Measurements from ENCODE around the gene TNK2. TPM values are rescaled to one million over a fixed set of nuclear protein-coding genes. Genes with fewer than 3 reads are reported as not detected.
A peak's percentile ranks its signal among the peaks of the same experiment; 100 is the strongest.

The TNK2 gene
- total and polyA plus RNA-seq, 2 donors (not counting 3 experiments of a cell fraction or from before 2014, with no cell fraction given), result 18.6 to 71.6 TPM

GRCh38 chr3:195897081-195897852 is 11.1 kb downstream of the TNK2 start:
- intact Hi-C loops (cut with micrococcal nuclease) (loop anchor here (1.0 to 10.0 kb wide), 2 partner anchors 12 to 628 kb away; no protein-coding TSS in a partner anchor), dilution Hi-C loops (cut with MboI; ENCODE audit: extremely low pct_ligation_motif_present, low sequenced_read_pairs) (no loop called here)
- Histone ChIP-seq H3K4me2 (ENCODE audit: insufficient read depth, low read length) (peak overlapping the region; percentile 17), H3K27me3 (ENCODE audit: control insufficient read depth in 2 of 2, insufficient read depth in 2 of 2, low read length in 2 of 2) (no peaks in the 10 kb centered on the region), H3K9me3 (replicated peaks; ENCODE audit: control insufficient read depth, insufficient read depth, low read length) (no peaks in the 10 kb centered on the region), H3K9me1 (replicated peaks; ENCODE audit: control insufficient read depth, extremely low read depth, insufficient read depth, low read length) (no peaks in the 10 kb centered on the region), H4K20me1 (replicated peaks; ENCODE audit: control insufficient read depth, extremely low read depth, insufficient read depth, low read length) (no peaks in the 10 kb centered on the region), H2AFZ (ENCODE audit: low read depth, low read length) (peak overlapping the region; percentile 3), H3K36me3 (ENCODE audit: control insufficient read depth in 2 of 2, extremely low read depth in 1 of 2, insufficient read depth in 2 of 2, low read length in 2 of 2) (no peaks in the 10 kb centered on the region), H3K4me1 (ENCODE audit: control insufficient read depth, extremely low read depth, insufficient read depth, low read length) (peaks cover 47% of the 10 kb centered on the region), H3K4me3 (replicated peaks in 1 of 3; ENCODE audit: insufficient read depth in 1 of 3, low read depth in 1 of 3, low read length in 3 of 3) (no peak overlapping the region), H3K27ac (ENCODE audit: insufficient read depth, low read depth, low read length) (peak overlapping the region; percentile 11), H3K79me2 (ENCODE audit: control insufficient read depth, insufficient read depth, low read length) (peaks cover 4% of the 10 kb centered on the region), H3K9ac (replicated peaks; ENCODE audit: extremely low read depth, insufficient read depth, low read length) (no peak overlapping the region)
- TF ChIP-seq FOS (IDR thresholded peaks at IDR 0.05; ENCODE audit: borderline replicate concordance, insufficient read depth, low read length) (no peak), POLR2A (IDR thresholded peaks at IDR 0.05; ENCODE audit: low read depth, low read length) (no peak), JUN (IDR thresholded peaks at IDR 0.05; ENCODE audit: borderline replicate concordance, insufficient read depth, insufficient read length, low read depth) (no peak), POLR2AphosphoS5 (IDR thresholded peaks at IDR 0.05; ENCODE audit: insufficient read depth, low read depth, low read length) (no peak)
- ChIA-PET POLR2A (no interaction called here), CTCF (interaction anchor here (0.7 to 10.5 kb wide), 5 partner anchors 10 to 43 kb away, joined by 4 to 454 read pairs (median 147); partner anchors contain the start of gene TNK2)
- FAIRE-seq (no peak), DNase-seq (ENCODE audit: low read depth, low spot score) (peak; percentile 55)
- BruUV-seq (replicated peaks), result no TSS peak

GRCh38 chr3:195896361-195897080 is 11.8 kb downstream of the TNK2 start:
- Histone ChIP-seq H4K20me1 (replicated peaks; ENCODE audit: control insufficient read depth, extremely low read depth, insufficient read depth, low read length) (no peaks in the 10 kb centered on the region), H3K36me3 (ENCODE audit: control insufficient read depth in 2 of 2, extremely low read depth in 1 of 2, insufficient read depth in 2 of 2, low read length in 2 of 2) (no peaks in the 10 kb centered on the region), H3K4me1 (ENCODE audit: control insufficient read depth, extremely low read depth, insufficient read depth, low read length) (peaks cover 47% of the 10 kb centered on the region), H3K4me2 (ENCODE audit: insufficient read depth, low read length) (peak overlapping the region; percentile 17), H3K27me3 (ENCODE audit: control insufficient read depth in 2 of 2, insufficient read depth in 2 of 2, low read length in 2 of 2) (no peaks in the 10 kb centered on the region), H3K9me3 (replicated peaks; ENCODE audit: control insufficient read depth, insufficient read depth, low read length) (no peaks in the 10 kb centered on the region), H3K27ac (ENCODE audit: insufficient read depth, low read depth, low read length) (peak overlapping the region; percentile 11), H3K4me3 (replicated peaks in 1 of 3; ENCODE audit: insufficient read depth in 1 of 3, low read depth in 1 of 3, low read length in 3 of 3) (peak overlapping the region in 2 of 3 experiments; percentile 38 to 62), H2AFZ (ENCODE audit: low read depth, low read length) (peak overlapping the region; percentile 62), H3K9ac (replicated peaks; ENCODE audit: extremely low read depth, insufficient read depth, low read length) (peak overlapping the region; percentile 3), H3K9me1 (replicated peaks; ENCODE audit: control insufficient read depth, extremely low read depth, insufficient read depth, low read length) (no peaks in the 10 kb centered on the region), H3K79me2 (ENCODE audit: control insufficient read depth, insufficient read depth, low read length) (peaks cover 4% of the 10 kb centered on the region)
- intact Hi-C loops (cut with micrococcal nuclease), result loop anchor here (1.0 to 10.0 kb wide), 2 partner anchors 13 to 628 kb away; no protein-coding TSS in a partner anchor
- peak; percentile 94 for FAIRE-seq
- TF ChIP-seq MAX (IDR thresholded peaks at IDR 0.05; ENCODE audit: insufficient read depth, insufficient read length), result peak; percentile 14
- TF ChIP-seq GATA2 (IDR thresholded peaks at IDR 0.05; ENCODE audit: insufficient read depth, insufficient read length, low read depth, low read length), result no peak
- dilution Hi-C loops (cut with MboI; ENCODE audit: extremely low pct_ligation_motif_present, low sequenced_read_pairs), result no loop called here
- BruUV-seq (replicated peaks), result no TSS peak
- ChIA-PET CTCF (interaction anchor here (1.2 to 10.5 kb wide), 7 partner anchors 11 to 625 kb away, joined by 5 to 454 read pairs (median 67); partner anchors contain the start of genes TNK2 and XXYLT1), POLR2A (no interaction called here)
- peak; percentile 88 for DNase-seq (ENCODE audit: low read depth, low spot score)

Data from endothelial cell of umbilical vein (primary cell).